HG02884 (cell line): ENCODE results near the gene WDR31.
"Not testable (repeated sequence)": the region's sequence is repeated elsewhere in the genome, so short reads cannot be mapped to it uniquely, and the experiment has no call there.

Source experiments
- ATAC-seq: cut with Tn5 transposase; IDR thresholded peaks from one replicate; pipeline ENCODE4 v1.9.1; 2021; ENCODE audit warnings: mild to moderate bottlenecking, moderate library complexity; ENCODE audit not compliant: unreplicated experiment

Gene WDR31

GRCh38 chr9:113298924-113299770 lies 40.9 kb downstream of the WDR31 start:
- ATAC-seq = no peak

GRCh38 chr9:113298311-113298710 lies 41.8 kb downstream of the WDR31 start:
- ATAC-seq = no peak

- ATAC-seq = no peak
These were observed 43.1 kb downstream of the WDR31 start for GRCh38 chr9:113296796-113297558.

- not testable (repeated sequence) for ATAC-seq
These were observed 43.8 kb downstream of the WDR31 start for GRCh38 chr9:113296247-113296646.

GRCh38 chr9:113293285-113293878 lies 46.7 kb downstream of the WDR31 start:
- ATAC-seq = no peak

- no peak for ATAC-seq
These were observed 49.9 kb downstream of the WDR31 start for GRCh38 chr9:113290052-113290607.

GRCh38 chr9:113289091-113289490 lies 51.0 kb downstream of the WDR31 start:
- ATAC-seq = no peak

GRCh38 chr9:113281356-113281755 lies 58.7 kb downstream of the WDR31 start:
- no peak for ATAC-seq

- ATAC-seq = no peak
These were observed 61.2 kb downstream of the WDR31 start for GRCh38 chr9:113278840-113279239.

GRCh38 chr9:113275157-113276131 lies 64.6 kb downstream of the WDR31 start, which contains the start of the genes CDC26 and PRPF4:
Gene CDC26, minus strand, starts transcription at chr9:113275572. Its CDS starts 3,065 bp downstream, at chr9:113272507.
Gene PRPF4, plus strand, starts transcription at chr9:113275658. Its CDS starts 86 bp downstream, at chr9:113275744.
- peak; percentile 97 for ATAC-seq

- ATAC-seq = peak; percentile 5
These were observed 65.5 kb downstream of the WDR31 start for GRCh38 chr9:113274474-113275156.

- no peak for ATAC-seq
These were observed 70.2 kb downstream of the WDR31 start for GRCh38 chr9:113269871-113270270.

GRCh38 chr9:113269355-113269754 lies 70.7 kb downstream of the WDR31 start:
- no peak for ATAC-seq

GRCh38 chr9:113267911-113268566 lies 72.0 kb downstream of the WDR31 start:
- no peak for ATAC-seq

- no peak for ATAC-seq
These were observed 73.9 kb downstream of the WDR31 start for GRCh38 chr9:113266174-113266573.
